NB4 (cell line): ENCODE measurements around the gene MICU1.

Experiments
- DNase-seq: peaks from one replicate; pipeline ENCODE4 v3.0.0; 2010; ENCODE audit warnings: low read depth
- H3K4me3 ChIP-seq: one replicate; pipeline ENCODE4 v1.5.1; 2011; ENCODE audit warnings: mild to moderate bottlenecking, low read depth, low read length, moderate library complexity
- MAX ChIP-seq: IDR thresholded peaks from 2 replicates; pipeline ENCODE4 v1.6.1; 2011; ENCODE audit warnings: low read depth, low read length
- MYC ChIP-seq: IDR thresholded peaks from 2 replicates; pipeline ENCODE4 v1.6.1; 2011; ENCODE audit warnings: low read depth, low read length
- POLR2A ChIP-seq: IDR thresholded peaks from 2 replicates; pipeline ENCODE4 v1.6.1; 2011; ENCODE audit warnings: mild to moderate bottlenecking; ENCODE audit not compliant: insufficient read length; ENCODE audit errors: extremely low read depth
- TF ChIP-seq, protein P1 (sequence below): IDR thresholded peaks from one replicate; pipeline ENCODE4 v1.5.1; 2012; ENCODE audit warnings: low read depth, low read length

The MICU1 gene

DNA sequence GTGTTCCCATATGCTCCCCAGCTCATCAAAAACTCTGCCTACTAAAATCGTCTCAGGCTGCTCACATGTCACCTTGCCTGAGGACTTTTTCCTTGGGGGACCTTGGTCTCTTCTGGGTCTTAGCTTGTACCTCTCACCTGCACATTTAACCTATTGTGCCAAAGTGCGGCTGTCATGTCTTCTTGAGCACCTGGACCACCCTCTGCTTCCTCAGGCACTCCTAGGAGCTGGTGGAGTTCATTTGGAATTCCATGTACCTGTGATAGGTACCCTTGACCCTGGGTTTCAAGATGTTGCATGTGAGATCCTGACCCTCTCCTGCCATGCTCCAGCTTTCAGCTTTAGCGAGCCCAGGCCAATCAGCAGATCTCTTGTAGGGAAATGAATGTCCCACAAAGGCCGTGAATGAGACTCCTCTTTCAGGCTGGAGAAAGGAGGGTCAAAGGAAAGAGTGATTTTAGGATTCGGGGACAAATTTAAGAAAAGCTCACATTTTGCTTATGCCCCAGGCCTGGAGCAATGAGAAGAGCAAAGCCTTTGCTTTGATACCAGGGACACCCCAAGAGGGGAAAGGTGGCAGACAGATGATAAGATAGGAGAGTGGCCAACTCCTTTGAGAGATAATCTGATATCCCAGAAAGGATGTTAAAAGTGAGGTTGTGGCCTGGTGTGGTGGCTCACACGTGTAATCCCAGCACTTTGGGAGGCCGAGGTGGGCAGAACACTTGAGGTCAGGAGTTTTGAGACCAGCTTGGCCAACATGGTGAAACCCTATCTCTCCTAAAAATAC is 260.6 kb downstream of the MICU1 start:
- no peak for DNase-seq
- TF ChIP-seq, protein P1, sequence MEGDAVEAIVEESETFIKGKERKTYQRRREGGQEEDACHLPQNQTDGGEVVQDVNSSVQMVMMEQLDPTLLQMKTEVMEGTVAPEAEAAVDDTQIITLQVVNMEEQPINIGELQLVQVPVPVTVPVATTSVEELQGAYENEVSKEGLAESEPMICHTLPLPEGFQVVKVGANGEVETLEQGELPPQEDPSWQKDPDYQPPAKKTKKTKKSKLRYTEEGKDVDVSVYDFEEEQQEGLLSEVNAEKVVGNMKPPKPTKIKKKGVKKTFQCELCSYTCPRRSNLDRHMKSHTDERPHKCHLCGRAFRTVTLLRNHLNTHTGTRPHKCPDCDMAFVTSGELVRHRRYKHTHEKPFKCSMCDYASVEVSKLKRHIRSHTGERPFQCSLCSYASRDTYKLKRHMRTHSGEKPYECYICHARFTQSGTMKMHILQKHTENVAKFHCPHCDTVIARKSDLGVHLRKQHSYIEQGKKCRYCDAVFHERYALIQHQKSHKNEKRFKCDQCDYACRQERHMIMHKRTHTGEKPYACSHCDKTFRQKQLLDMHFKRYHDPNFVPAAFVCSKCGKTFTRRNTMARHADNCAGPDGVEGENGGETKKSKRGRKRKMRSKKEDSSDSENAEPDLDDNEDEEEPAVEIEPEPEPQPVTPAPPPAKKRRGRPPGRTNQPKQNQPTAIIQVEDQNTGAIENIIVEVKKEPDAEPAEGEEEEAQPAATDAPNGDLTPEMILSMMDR: no peak
- TF ChIP-seq POLR2A (no peak), MAX (no peak), MYC (no peak)
- H3K4me3 ChIP-seq: no peak overlapping the region

- peak; percentile 94 for DNase-seq
- H3K4me3 ChIP-seq: no peak overlapping the region
- TF ChIP-seq, protein P1: peak; percentile 98
- TF ChIP-seq MAX: no peak
Observed at GRCh38 chr10:72364239-72364777, 261.6 kb downstream of the MICU1 start.

- no peak overlapping the region for H3K4me3 ChIP-seq
- no peak for TF ChIP-seq POLR2A
- TF ChIP-seq, protein P1: no peak
- TF ChIP-seq MAX: no peak
- no peak for TF ChIP-seq MYC
- no peak for DNase-seq
Observed at GRCh38 chr10:72356987-72357386, 268.9 kb downstream of the MICU1 start.

DNA sequence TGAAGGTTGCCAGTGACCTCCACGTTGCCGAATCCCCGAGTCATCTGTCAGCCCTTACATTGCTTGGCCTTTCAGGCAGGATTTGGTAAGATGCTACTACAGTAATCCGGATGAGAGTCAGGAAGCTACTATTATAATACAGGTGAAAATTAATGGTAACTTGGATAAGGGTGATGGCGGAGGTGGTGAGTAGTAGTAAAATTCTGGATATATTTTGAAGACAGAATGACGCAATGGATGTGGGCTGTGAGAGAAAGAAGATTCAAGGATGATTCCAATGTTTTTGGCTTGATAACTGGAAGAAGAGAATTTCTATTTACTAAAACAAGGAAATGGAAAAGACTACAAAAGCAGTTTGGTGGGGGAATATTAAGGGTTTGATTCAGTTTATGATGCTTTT is 269.8 kb downstream of the MICU1 start:
- TF ChIP-seq, protein P1: no peak
- TF ChIP-seq MAX: no peak
- no peak for TF ChIP-seq MYC
- no peak for TF ChIP-seq POLR2A
- no peak for DNase-seq
- no peak overlapping the region for H3K4me3 ChIP-seq

DNA sequence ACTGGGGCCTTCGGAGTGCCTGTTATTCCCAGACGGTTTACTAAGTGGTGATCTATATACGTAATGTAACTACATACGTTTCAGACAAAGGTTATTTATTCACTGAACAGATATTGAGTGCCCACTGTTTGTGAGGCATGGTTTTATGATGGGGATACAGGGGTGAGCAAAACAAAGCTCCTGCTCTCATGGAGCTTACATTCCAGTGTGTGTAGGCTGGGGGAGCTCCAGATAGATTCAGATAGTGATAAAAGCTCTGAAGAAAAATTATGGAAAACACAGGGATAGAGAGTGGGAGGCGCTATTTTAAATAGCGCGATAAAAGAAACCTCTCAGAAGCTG is 270.7 kb downstream of the MICU1 start:
- TF ChIP-seq, protein P1: no peak
- no peak for TF ChIP-seq POLR2A
- no peak for TF ChIP-seq MAX
- peak overlapping the region; percentile 96 for H3K4me3 ChIP-seq
- DNase-seq: no peak
